Measurements from ENCODE around the gene HGD. TPM values are rescaled to one million over a fixed set of nuclear protein-coding genes. Genes with fewer than 3 reads are reported as not detected.

The HGD gene
- total RNA-seq, 2 experiments from 2014 or later, result 0.16 to 0.78 TPM

DNA sequence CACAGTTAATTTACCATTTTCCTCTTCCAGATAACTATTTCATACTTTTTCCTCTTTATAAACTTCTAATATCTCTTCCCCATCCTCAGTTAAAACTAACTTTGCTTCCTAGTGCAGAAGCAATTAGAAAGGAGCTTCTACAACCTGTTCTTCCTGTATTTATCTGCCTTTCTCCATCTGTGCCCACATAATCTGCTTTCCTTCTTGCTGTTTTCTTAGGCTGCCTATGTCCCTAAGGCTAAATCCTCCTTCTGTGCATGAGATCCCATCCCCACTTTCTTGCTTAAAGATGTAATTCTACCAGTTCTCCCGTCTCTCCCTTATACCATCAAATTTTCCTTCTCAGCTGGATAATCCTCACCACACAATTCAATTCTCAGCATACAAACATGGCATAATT, 28.3 kb upstream of the HGD start:
- peaks cover 7% of the 10 kb centered on the region for H3K4me1 Mint-ChIP-seq (ENCODE audit: low read depth)
- DNase-seq, result no peak
- no peak overlapping the region for H3K27ac Mint-ChIP-seq
- CTCF ChIA-PET, result interaction anchor here (1.0 to 1.1 kb wide), 2 partner anchors 29 to 149 kb away, joined by 3 to 4 read pairs; no protein-coding TSS in a partner anchor
- no peaks in the 10 kb centered on the region for H3K27me3 Mint-ChIP-seq
- peaks cover 13% of the 10 kb centered on the region for H3K36me3 Mint-ChIP-seq (ENCODE audit: low read depth)
- intact Hi-C loops (cut with micrococcal nuclease), result no loop called here
- TF ChIP-seq, protein P1, sequence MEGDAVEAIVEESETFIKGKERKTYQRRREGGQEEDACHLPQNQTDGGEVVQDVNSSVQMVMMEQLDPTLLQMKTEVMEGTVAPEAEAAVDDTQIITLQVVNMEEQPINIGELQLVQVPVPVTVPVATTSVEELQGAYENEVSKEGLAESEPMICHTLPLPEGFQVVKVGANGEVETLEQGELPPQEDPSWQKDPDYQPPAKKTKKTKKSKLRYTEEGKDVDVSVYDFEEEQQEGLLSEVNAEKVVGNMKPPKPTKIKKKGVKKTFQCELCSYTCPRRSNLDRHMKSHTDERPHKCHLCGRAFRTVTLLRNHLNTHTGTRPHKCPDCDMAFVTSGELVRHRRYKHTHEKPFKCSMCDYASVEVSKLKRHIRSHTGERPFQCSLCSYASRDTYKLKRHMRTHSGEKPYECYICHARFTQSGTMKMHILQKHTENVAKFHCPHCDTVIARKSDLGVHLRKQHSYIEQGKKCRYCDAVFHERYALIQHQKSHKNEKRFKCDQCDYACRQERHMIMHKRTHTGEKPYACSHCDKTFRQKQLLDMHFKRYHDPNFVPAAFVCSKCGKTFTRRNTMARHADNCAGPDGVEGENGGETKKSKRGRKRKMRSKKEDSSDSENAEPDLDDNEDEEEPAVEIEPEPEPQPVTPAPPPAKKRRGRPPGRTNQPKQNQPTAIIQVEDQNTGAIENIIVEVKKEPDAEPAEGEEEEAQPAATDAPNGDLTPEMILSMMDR (IDR thresholded peaks at IDR 0.05), result no peak
- no peak for ATAC-seq
- POLR2A ChIA-PET, result no interaction called here
- no peaks in the 10 kb centered on the region for H3K9me3 Mint-ChIP-seq
- no peak overlapping the region for H3K4me3 Mint-ChIP-seq

DNA sequence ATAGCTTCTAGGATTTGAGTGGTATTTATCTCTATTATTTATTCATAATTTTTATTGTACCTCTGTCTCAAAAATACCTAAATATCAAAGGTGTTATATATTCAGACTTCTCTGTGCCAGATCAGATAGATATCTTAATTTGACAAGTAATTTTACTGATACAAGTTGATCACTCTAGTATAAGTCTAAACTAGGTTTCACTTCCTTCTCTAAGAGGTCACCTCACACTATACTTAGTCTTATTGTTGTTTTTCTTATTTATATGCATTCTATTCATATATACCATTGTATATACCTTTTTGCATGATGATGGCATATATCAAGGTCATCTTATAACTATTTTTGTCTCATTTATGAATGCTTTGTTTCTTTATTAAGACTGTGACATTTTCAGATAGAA, 26.4 kb upstream of the HGD start:
- TF ChIP-seq, protein P1 (IDR thresholded peaks at IDR 0.05), result no peak
- DNase-seq (no peak), ATAC-seq (no peak)
- H3K9me3 Mint-ChIP-seq, result peaks cover 9% of the 10 kb centered on the region
- no peaks in the 10 kb centered on the region for H3K27me3 Mint-ChIP-seq
- peaks cover 27% of the 10 kb centered on the region for H3K36me3 Mint-ChIP-seq (ENCODE audit: low read depth)
- intact Hi-C loops (cut with micrococcal nuclease), result no loop called here
- ChIA-PET CTCF (interaction anchor here (1.5 kb wide), 1 partner anchor 147 kb away, joined by 3 read pairs; no protein-coding TSS in a partner anchor), POLR2A (no interaction called here)
- no peaks in the 10 kb centered on the region for H3K4me1 Mint-ChIP-seq (ENCODE audit: low read depth)
- H3K4me3 Mint-ChIP-seq, result no peak overlapping the region
- H3K27ac Mint-ChIP-seq, result no peak overlapping the region

DNA sequence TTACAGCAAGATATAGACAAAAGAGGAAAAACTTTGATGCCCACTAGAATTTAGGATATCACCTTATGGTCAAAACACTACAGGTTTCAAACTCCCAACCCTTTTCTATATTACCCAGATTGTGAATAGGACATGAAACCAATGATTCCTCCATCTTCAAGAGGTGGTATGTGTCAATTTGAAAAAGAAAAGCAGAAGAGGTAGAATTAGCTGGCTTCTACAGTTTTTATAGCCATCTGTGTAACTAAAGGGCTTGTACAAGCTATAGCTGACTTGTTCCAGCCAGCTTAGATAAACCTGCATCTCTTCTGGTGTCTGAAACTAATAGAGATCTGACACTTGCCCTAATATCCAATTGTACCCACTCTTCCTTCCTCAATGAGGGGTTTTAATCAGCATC, 24.9 kb upstream of the HGD start:
- H3K9me3 Mint-ChIP-seq, result peaks cover 11% of the 10 kb centered on the region
- no peak for DNase-seq
- no peaks in the 10 kb centered on the region for H3K27me3 Mint-ChIP-seq
- no peaks in the 10 kb centered on the region for H3K4me1 Mint-ChIP-seq (ENCODE audit: low read depth)
- TF ChIP-seq, protein P1 (IDR thresholded peaks at IDR 0.05), result no peak
- no peak overlapping the region for H3K4me3 Mint-ChIP-seq
- POLR2A ChIA-PET, result no interaction called here
- intact Hi-C loops (cut with micrococcal nuclease), result no loop called here
- CTCF ChIA-PET, result no interaction called here
- ATAC-seq, result no peak
- H3K27ac Mint-ChIP-seq, result no peak overlapping the region
- H3K36me3 Mint-ChIP-seq (ENCODE audit: low read depth), result peaks cover 37% of the 10 kb centered on the region

DNA sequence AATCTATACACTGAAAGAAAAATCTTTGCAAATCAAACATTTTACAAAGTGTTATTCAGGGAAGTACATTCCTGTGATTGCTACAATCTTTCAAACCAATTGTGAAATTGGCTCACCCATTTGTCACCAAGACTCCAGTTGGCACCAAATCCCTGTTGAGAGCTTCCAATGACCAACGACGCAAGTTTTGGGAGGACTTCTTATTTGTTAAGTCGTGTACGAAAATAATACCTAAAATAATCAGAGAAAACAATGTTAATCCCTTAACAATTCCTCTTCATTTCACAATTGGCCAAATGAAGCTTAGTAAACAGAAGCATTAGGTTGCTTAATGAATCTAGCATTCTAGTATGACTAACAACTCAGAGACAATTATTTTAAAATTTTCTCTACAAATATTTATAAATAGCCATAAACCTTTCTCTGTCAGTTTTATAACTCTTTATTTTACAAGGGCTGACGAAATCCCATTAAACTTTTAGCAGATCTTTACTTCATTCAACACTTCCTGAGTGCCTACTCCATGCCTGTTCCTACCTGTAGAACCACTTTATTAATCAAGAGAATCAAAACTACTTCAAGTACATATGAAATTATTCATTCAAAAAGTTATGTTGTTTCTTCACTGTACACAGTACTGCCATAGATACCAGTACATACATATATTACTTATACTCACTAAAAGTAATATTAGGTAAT, 24.0 kb upstream of the HGD start:
- ATAC-seq (no peak), DNase-seq (no peak)
- TF ChIP-seq, protein P1 (IDR thresholded peaks at IDR 0.05), result no peak
- no peak overlapping the region for H3K27ac Mint-ChIP-seq
- peaks cover 41% of the 10 kb centered on the region for H3K36me3 Mint-ChIP-seq (ENCODE audit: low read depth)
- peaks cover 11% of the 10 kb centered on the region for H3K9me3 Mint-ChIP-seq
- no peak overlapping the region for H3K4me3 Mint-ChIP-seq
- no peaks in the 10 kb centered on the region for H3K27me3 Mint-ChIP-seq
- ChIA-PET POLR2A (no interaction called here), CTCF (no interaction called here)
- intact Hi-C loops (cut with micrococcal nuclease), result no loop called here
- H3K4me1 Mint-ChIP-seq (ENCODE audit: low read depth), result no peaks in the 10 kb centered on the region

DNA sequence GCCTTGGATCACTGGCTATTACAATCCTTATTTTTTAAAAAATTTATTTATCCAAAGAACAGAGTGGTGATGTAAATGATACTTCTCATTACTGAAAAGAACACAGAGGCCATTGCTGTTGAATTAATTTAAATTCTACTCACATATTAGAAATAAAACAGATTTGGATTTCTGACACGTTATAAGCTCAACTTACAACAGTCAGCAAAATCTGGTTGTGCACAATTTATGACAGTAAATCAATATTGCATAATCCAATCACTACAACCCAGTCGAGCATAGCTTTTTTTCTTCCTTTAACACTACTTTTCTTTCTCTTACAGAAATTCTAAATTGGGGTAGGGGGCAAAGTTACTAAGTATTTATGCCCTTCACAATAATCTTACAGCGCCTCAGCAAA, 17.3 kb upstream of the HGD start:
- DNase-seq (no peak), ATAC-seq (no peak)
- peaks cover 26% of the 10 kb centered on the region for H3K36me3 Mint-ChIP-seq (ENCODE audit: low read depth)
- peaks cover 10% of the 10 kb centered on the region for H3K9me3 Mint-ChIP-seq
- H3K27me3 Mint-ChIP-seq, result no peaks in the 10 kb centered on the region
- intact Hi-C loops (cut with micrococcal nuclease), result no loop called here
- CTCF ChIA-PET, result interaction anchor here (1.1 kb wide), 3 partner anchors 41 to 141 kb away, joined by 3 to 4 read pairs (median 3); no protein-coding TSS in a partner anchor
- no peak overlapping the region for H3K27ac Mint-ChIP-seq
- no peaks in the 10 kb centered on the region for H3K4me1 Mint-ChIP-seq (ENCODE audit: low read depth)
- no peak overlapping the region for H3K4me3 Mint-ChIP-seq
- POLR2A ChIA-PET, result no interaction called here
- TF ChIP-seq, protein P1 (IDR thresholded peaks at IDR 0.05), result no peak
